Measurements from ENCODE around the gene LRRC8B. TPM values are rescaled to one million over a fixed set of nuclear protein-coding genes. Genes with fewer than 3 reads are reported as not detected.

The LRRC8B gene
- total RNA-seq, 3 donors from 2014 or later: 71.5 to 81.9 (median 73.0) TPM

DNA sequence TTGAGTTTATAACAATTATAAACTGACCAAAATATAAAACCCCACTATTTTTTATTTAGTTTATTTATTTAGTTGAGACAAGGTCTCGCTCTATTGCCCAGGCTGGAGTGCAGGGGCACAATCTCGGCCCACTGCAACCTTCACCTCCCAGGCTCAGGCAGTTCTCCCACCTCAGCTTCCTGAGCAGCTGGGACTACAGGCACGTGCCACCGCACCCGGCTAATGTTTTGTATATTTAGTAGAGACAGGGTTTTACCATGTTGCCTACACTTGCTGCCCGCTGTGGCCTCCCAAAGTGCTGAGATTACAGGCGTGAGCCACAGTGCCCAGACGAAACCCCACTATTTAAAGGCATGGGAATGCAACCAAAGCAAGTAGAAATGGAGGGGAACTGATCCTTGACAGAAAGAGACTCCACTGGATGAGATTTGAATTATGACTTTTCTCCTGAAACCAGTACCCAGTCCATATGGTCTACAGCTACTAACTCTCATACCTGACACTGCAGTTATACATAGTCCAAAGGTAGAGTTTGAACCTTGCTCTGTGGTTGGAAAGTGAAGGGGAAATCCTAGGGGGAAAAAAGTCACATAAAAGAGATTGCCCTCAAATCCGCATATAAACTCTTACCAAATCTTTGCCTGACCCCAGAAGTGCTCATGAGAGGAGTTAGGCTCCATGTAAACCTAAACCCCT is 119.6 kb downstream of the LRRC8B start:
- DNase-seq (no peak), ATAC-seq (no peak)
- peaks cover 62% of the 10 kb centered on the region for H3K4me1 Mint-ChIP-seq (ENCODE audit: low read depth)
- no peak overlapping the region for H3K4me3 Mint-ChIP-seq
- H3K27me3 Mint-ChIP-seq (ENCODE audit: low read depth): no peaks in the 10 kb centered on the region
- peaks cover 45% of the 10 kb centered on the region for H3K36me3 Mint-ChIP-seq (ENCODE audit: insufficient read depth)
- H3K9me3 Mint-ChIP-seq: peaks cover 14% of the 10 kb centered on the region

- DNase-seq (no peak), ATAC-seq (no peak)
- Mint-ChIP-seq H3K9me3 (peaks cover 14% of the 10 kb centered on the region), H3K4me1 (ENCODE audit: low read depth) (peaks cover 63% of the 10 kb centered on the region), H3K36me3 (ENCODE audit: insufficient read depth) (peaks cover 54% of the 10 kb centered on the region), H3K27me3 (ENCODE audit: low read depth) (no peaks in the 10 kb centered on the region), H3K4me3 (no peak overlapping the region)
Observed at GRCh38 chr1:89646259-89646658, 121.6 kb downstream of the LRRC8B start.

Other genes with a start within 250 kb of the LRRC8B start
- gene GBP6, start 160.8 kb upstream of the LRRC8B start, total RNA-seq: under 1 TPM; 0.53 to 0.76 (median 0.55) TPM
- gene LRRC8C, start 108.3 kb downstream of the LRRC8B start, total RNA-seq: 10 to 100 TPM; 59.0 to 78.1 (median 74.3) TPM